GM12878 (cell line): Measurements from ENCODE around the gene ANGPTL5.

Source experiments
- CTCF ChIP-seq, 3 experiments: IDR thresholded peaks in 2 of 3; conservative IDR thresholded peaks in 1 of 3; 2 replicates each; pipeline ENCODE4 v1.5.1; 2011; ENCODE audit warnings: low read depth in 3 of 3, low read length in 3 of 3, mild to moderate bottlenecking in 3 of 3, control low read depth in 2 of 3, moderate library complexity in 2 of 3, inconsistent platforms in 1 of 3, mixed read lengths in 1 of 3; ENCODE audit not compliant: control insufficient read depth in 2 of 3, insufficient read depth in 1 of 3; ENCODE audit errors: extremely low read depth in 1 of 3
- PAX8 ChIP-seq: fragments of 450-650 bp; IDR thresholded peaks from 2 replicates; pipeline ENCODE4 v1.6.1; 2017; ENCODE audit warnings: mild to moderate bottlenecking, moderate library complexity

GRCh38 chr11:101848262-101848661 is 68.1 kb downstream of the ANGPTL5 start:
- TF ChIP-seq PAX8 (no peak), CTCF (IDR thresholded peaks at IDR 0.05 in 2 of 3, conservative IDR thresholded peaks at IDR 0.05 in 1 of 3; ENCODE audit: control insufficient read depth in 2 of 3, extremely low read depth in 1 of 3, insufficient read depth in 1 of 3, low read depth in 3 of 3, low read length in 3 of 3) (peak in 1 of 3 experiments; percentile 5; a peak in 2 of 6 replicates)
